NCI-H748 (cell line): ENCODE data around the gene MRPS22.
"Not testable (repeated sequence)": the region's sequence is repeated elsewhere in the genome, so short reads cannot be mapped to it uniquely, and the experiment has no call there.

Source experiments
- DNase-seq: peaks from one replicate; lab custom pipeline; 2025; ENCODE audit not compliant: unreplicated experiment; lab: John Stamatoyannopoulos, UW

MRPS22 gene

GRCh38 chr3:139334675-139335074 lies 9.1 kb upstream of the MRPS22 start:
- DNase-seq: not testable (repeated sequence)

GRCh38 chr3:139338405-139338804 lies 5.4 kb upstream of the MRPS22 start:
- no peak for DNase-seq

- no peak for DNase-seq
These were observed 4.5 kb upstream of the MRPS22 start for GRCh38 chr3:139339219-139339906.

- DNase-seq: no peak
These were observed 3.0 kb upstream of the MRPS22 start for GRCh38 chr3:139340784-139341183.

GRCh38 chr3:139342054-139342453 lies 1.8 kb upstream of the MRPS22 start:
- no peak for DNase-seq

- DNase-seq: no peak
These were observed 3.0 kb downstream of the MRPS22 start for GRCh38 chr3:139346771-139347170.

GRCh38 chr3:139353920-139354556 lies 10.2 kb downstream of the MRPS22 start:
- DNase-seq: peak; percentile 28

GRCh38 chr3:139354661-139355060 lies 10.8 kb downstream of the MRPS22 start:
- no peak for DNase-seq

GRCh38 chr3:139355476-139355875 lies 11.7 kb downstream of the MRPS22 start:
- no peak for DNase-seq

GRCh38 chr3:139355891-139356290 lies 12.1 kb downstream of the MRPS22 start:
- DNase-seq: no peak

GRCh38 chr3:139357899-139358298 lies 14.1 kb downstream of the MRPS22 start:
- DNase-seq: no peak

GRCh38 chr3:139358841-139359562 lies 15.2 kb downstream of the MRPS22 start:
- DNase-seq: peak; percentile 66

- DNase-seq: no peak
These were observed 17.5 kb downstream of the MRPS22 start for GRCh38 chr3:139361276-139361675.

- no peak for DNase-seq
These were observed 20.7 kb downstream of the MRPS22 start for GRCh38 chr3:139364549-139364948.

GRCh38 chr3:139374099-139374498 lies 30.3 kb downstream of the MRPS22 start:
- no peak for DNase-seq

GRCh38 chr3:139377378-139377777 lies 33.6 kb downstream of the MRPS22 start:
- no peak for DNase-seq

- DNase-seq: peak; percentile 92
These were observed 34.9 kb downstream of the MRPS22 start for GRCh38 chr3:139378587-139379241.

GRCh38 chr3:139380575-139380974 lies 36.8 kb downstream of the MRPS22 start:
- DNase-seq: no peak

GRCh38 chr3:139382291-139382690 lies 38.5 kb downstream of the MRPS22 start:
- not testable (repeated sequence) for DNase-seq

- DNase-seq: no peak
These were observed 44.3 kb downstream of the MRPS22 start for GRCh38 chr3:139388077-139388476.

GRCh38 chr3:139388821-139389551 lies 45.2 kb downstream of the MRPS22 start:
- no peak for DNase-seq
